A204.1 (cell line): ENCODE measurements around the gene ZBTB17.
"Not testable (repeated sequence)": the region's sequence is repeated elsewhere in the genome, so short reads cannot be mapped to it uniquely, and the experiment has no call there.

ENCODE experiments used
- FAIRE-seq: peaks from 2 replicates; lab custom pipeline; 2012; peaks lifted over from hg19 to GRCh38; lab: Jason Lieb, UNC

ZBTB17 gene

GRCh38 chr1:15975805-15976680 lies at the start of gene ZBTB17:
Gene ZBTB17, minus strand, starts transcription at chr1:15976101. Its CDS starts 27,606 bp downstream, at chr1:15948495.
- no peak for FAIRE-seq

- FAIRE-seq = no peak
Measured at GRCh38 chr1:16023050-16023653, 47.3 kb upstream of the ZBTB17 start.

- no peak for FAIRE-seq
Measured at GRCh38 chr1:16022393-16022792, 46.5 kb upstream of the ZBTB17 start.

GRCh38 chr1:16021681-16022080 lies 45.8 kb upstream of the ZBTB17 start, which contains the start of gene CLCNKA:
Gene CLCNKA, plus strand, starts transcription at chr1:16022036. Its CDS starts 584 bp downstream, at chr1:16022620.
- no peak for FAIRE-seq

GRCh38 chr1:16020878-16021277 lies 45.0 kb upstream of the ZBTB17 start:
- not testable (repeated sequence) for FAIRE-seq

GRCh38 chr1:16020325-16020724 lies 44.4 kb upstream of the ZBTB17 start:
- FAIRE-seq = no peak

- no peak for FAIRE-seq
Measured at GRCh38 chr1:16019644-16020277, 43.9 kb upstream of the ZBTB17 start.

- no peak for FAIRE-seq
Measured at GRCh38 chr1:16018749-16019643, 43.1 kb upstream of the ZBTB17 start.

- FAIRE-seq = no peak
Measured at GRCh38 chr1:16018308-16018707, 42.4 kb upstream of the ZBTB17 start.

GRCh38 chr1:16017461-16018303 lies 41.8 kb upstream of the ZBTB17 start, which contains the start of gene HSPB7:
Gene HSPB7, minus strand, starts transcription at chr1:16018043. Its CDS starts 80 bp downstream, at chr1:16017963.
- FAIRE-seq = no peak

- no peak for FAIRE-seq
Measured at GRCh38 chr1:16017076-16017460, 41.2 kb upstream of the ZBTB17 start.

GRCh38 chr1:16015960-16016901 lies 40.3 kb upstream of the ZBTB17 start:
- FAIRE-seq = no peak

- no peak for FAIRE-seq
Measured at GRCh38 chr1:16015491-16015890, 39.6 kb upstream of the ZBTB17 start.

- no peak for FAIRE-seq
Measured at GRCh38 chr1:16014509-16015482, 38.9 kb upstream of the ZBTB17 start.

GRCh38 chr1:16013908-16014258 lies 38.0 kb upstream of the ZBTB17 start:
- no peak for FAIRE-seq

- no peak for FAIRE-seq
Measured at GRCh38 chr1:16013220-16013907, 37.5 kb upstream of the ZBTB17 start.

- no peak for FAIRE-seq
Measured at GRCh38 chr1:16012590-16013219, 36.8 kb upstream of the ZBTB17 start.
